ENCODE results near the gene HEMK1.

HEMK1 gene

GRCh38 chr3:50549226-50549625 lies 20.1 kb upstream of the HEMK1 start:
- TF ChIP-seq, protein P1, sequence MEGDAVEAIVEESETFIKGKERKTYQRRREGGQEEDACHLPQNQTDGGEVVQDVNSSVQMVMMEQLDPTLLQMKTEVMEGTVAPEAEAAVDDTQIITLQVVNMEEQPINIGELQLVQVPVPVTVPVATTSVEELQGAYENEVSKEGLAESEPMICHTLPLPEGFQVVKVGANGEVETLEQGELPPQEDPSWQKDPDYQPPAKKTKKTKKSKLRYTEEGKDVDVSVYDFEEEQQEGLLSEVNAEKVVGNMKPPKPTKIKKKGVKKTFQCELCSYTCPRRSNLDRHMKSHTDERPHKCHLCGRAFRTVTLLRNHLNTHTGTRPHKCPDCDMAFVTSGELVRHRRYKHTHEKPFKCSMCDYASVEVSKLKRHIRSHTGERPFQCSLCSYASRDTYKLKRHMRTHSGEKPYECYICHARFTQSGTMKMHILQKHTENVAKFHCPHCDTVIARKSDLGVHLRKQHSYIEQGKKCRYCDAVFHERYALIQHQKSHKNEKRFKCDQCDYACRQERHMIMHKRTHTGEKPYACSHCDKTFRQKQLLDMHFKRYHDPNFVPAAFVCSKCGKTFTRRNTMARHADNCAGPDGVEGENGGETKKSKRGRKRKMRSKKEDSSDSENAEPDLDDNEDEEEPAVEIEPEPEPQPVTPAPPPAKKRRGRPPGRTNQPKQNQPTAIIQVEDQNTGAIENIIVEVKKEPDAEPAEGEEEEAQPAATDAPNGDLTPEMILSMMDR (IDR thresholded peaks at IDR 0.05; ENCODE audit: low read length), result no peak
- TF ChIP-seq EZH2 (IDR thresholded peaks at IDR 0.05; ENCODE audit: borderline replicate concordance, low read length), result no peak
- Histone ChIP-seq H3K27me3 (ENCODE audit: insufficient read depth, low read length) (peaks cover 4% of the 10 kb centered on the region; the same call in 1 of the 2 replicates), H3K79me2 (ENCODE audit: insufficient read depth, low read length) (no peaks in the 10 kb centered on the region), H3K36me3 (ENCODE audit: insufficient read depth, low read length) (no peaks in the 10 kb centered on the region), H3K4me3 (ENCODE audit: low read depth, low read length, poor library complexity, severe bottlenecking) (no peak overlapping the region), H3K4me1 (ENCODE audit: insufficient read depth, low read length, severe bottlenecking) (no peaks in the 10 kb centered on the region), H3K4me2 (ENCODE audit: low read length) (no peak overlapping the region), H3K9ac (ENCODE audit: low read length) (no peak overlapping the region), H3K9me2 (ENCODE audit: low read depth, low read length) (no peaks in the 10 kb centered on the region), H4K20me1 (ENCODE audit: insufficient read depth, low read length) (no peaks in the 10 kb centered on the region), H3K27ac (ENCODE audit: low read depth, low read length, poor library complexity, severe bottlenecking) (no peak overlapping the region), H2AFZ (ENCODE audit: low read length) (no peak overlapping the region), H3F3A (ENCODE audit: insufficient read depth, low read length) (no peaks in the 10 kb centered on the region), H3K9me3 (ENCODE audit: low read length) (no peaks in the 10 kb centered on the region)

GRCh38 chr3:50550079-50550736 lies 19.1 kb upstream of the HEMK1 start:
- no peak overlapping the region for H3K4me2 ChIP-seq (ENCODE audit: low read length)
- H3K27me3 ChIP-seq (ENCODE audit: insufficient read depth, low read length), result peaks cover 4% of the 10 kb centered on the region; the same call in 1 of the 2 replicates
- no peak overlapping the region for H3K27ac ChIP-seq (ENCODE audit: low read depth, low read length, poor library complexity, severe bottlenecking)
- TF ChIP-seq, protein P1 (IDR thresholded peaks at IDR 0.05; ENCODE audit: low read length), result peak; percentile 52
- no peak for TF ChIP-seq EZH2 (IDR thresholded peaks at IDR 0.05; ENCODE audit: borderline replicate concordance, low read length)
- no peaks in the 10 kb centered on the region for H4K20me1 ChIP-seq (ENCODE audit: insufficient read depth, low read length)
- no peaks in the 10 kb centered on the region for H3K9me2 ChIP-seq (ENCODE audit: low read depth, low read length)
- H3K9me3 ChIP-seq (ENCODE audit: low read length), result no peaks in the 10 kb centered on the region
- no peaks in the 10 kb centered on the region for H3K79me2 ChIP-seq (ENCODE audit: insufficient read depth, low read length)
- H3F3A ChIP-seq (ENCODE audit: insufficient read depth, low read length), result no peaks in the 10 kb centered on the region
- no peak overlapping the region for H3K4me3 ChIP-seq (ENCODE audit: low read depth, low read length, poor library complexity, severe bottlenecking)
- H3K4me1 ChIP-seq (ENCODE audit: insufficient read depth, low read length, severe bottlenecking), result no peaks in the 10 kb centered on the region
- H2AFZ ChIP-seq (ENCODE audit: low read length), result no peak overlapping the region
- no peak overlapping the region for H3K9ac ChIP-seq (ENCODE audit: low read length)
- no peaks in the 10 kb centered on the region for H3K36me3 ChIP-seq (ENCODE audit: insufficient read depth, low read length)

GRCh38 chr3:50551054-50551659 lies 18.2 kb upstream of the HEMK1 start:
- H2AFZ ChIP-seq (ENCODE audit: low read length), result no peak overlapping the region
- no peak for TF ChIP-seq EZH2 (IDR thresholded peaks at IDR 0.05; ENCODE audit: borderline replicate concordance, low read length)
- TF ChIP-seq, protein P1 (IDR thresholded peaks at IDR 0.05; ENCODE audit: low read length), result no peak
- peaks cover 4% of the 10 kb centered on the region; the same call in 1 of the 2 replicates for H3K27me3 ChIP-seq (ENCODE audit: insufficient read depth, low read length)
- no peak overlapping the region for H3K4me3 ChIP-seq (ENCODE audit: low read depth, low read length, poor library complexity, severe bottlenecking)
- H3K36me3 ChIP-seq (ENCODE audit: insufficient read depth, low read length), result no peaks in the 10 kb centered on the region
- H3K4me1 ChIP-seq (ENCODE audit: insufficient read depth, low read length, severe bottlenecking), result no peaks in the 10 kb centered on the region
- H4K20me1 ChIP-seq (ENCODE audit: insufficient read depth, low read length), result no peaks in the 10 kb centered on the region
- no peaks in the 10 kb centered on the region for H3K79me2 ChIP-seq (ENCODE audit: insufficient read depth, low read length)
- H3K9ac ChIP-seq (ENCODE audit: low read length), result no peak overlapping the region
- no peak overlapping the region for H3K4me2 ChIP-seq (ENCODE audit: low read length)
- no peaks in the 10 kb centered on the region for H3F3A ChIP-seq (ENCODE audit: insufficient read depth, low read length)
- H3K9me3 ChIP-seq (ENCODE audit: low read length), result no peaks in the 10 kb centered on the region
- no peak overlapping the region for H3K27ac ChIP-seq (ENCODE audit: low read depth, low read length, poor library complexity, severe bottlenecking)
- H3K9me2 ChIP-seq (ENCODE audit: low read depth, low read length), result no peaks in the 10 kb centered on the region

Measured in OCI-LY1 (cell line).